Measurements from ENCODE around the gene SHCBP1L.
"Not testable (repeated sequence)": the region's sequence is repeated elsewhere in the genome, so short reads cannot be mapped to it uniquely, and the experiment has no call there.

DNA sequence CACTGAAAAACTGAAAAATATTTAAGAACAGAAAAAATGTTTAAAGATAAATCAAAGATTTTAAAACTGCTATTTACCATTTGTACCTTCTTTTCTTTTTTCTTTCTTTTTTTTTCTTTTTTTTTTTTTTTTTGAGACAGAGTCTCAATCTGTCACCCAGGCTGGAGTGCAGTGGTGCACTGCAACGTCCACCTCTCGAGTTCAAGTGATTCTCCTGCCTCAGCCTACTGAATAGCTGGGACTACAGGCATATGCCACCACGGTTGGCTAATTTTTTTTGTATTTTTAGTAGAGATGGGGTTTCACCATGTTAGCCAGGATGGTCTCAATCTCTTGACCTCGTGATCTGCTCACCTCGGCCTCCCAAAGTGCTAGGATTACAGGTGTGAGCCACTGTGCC lies 51.0 kb downstream of the SHCBP1L start:
- TF ChIP-seq, protein P1, sequence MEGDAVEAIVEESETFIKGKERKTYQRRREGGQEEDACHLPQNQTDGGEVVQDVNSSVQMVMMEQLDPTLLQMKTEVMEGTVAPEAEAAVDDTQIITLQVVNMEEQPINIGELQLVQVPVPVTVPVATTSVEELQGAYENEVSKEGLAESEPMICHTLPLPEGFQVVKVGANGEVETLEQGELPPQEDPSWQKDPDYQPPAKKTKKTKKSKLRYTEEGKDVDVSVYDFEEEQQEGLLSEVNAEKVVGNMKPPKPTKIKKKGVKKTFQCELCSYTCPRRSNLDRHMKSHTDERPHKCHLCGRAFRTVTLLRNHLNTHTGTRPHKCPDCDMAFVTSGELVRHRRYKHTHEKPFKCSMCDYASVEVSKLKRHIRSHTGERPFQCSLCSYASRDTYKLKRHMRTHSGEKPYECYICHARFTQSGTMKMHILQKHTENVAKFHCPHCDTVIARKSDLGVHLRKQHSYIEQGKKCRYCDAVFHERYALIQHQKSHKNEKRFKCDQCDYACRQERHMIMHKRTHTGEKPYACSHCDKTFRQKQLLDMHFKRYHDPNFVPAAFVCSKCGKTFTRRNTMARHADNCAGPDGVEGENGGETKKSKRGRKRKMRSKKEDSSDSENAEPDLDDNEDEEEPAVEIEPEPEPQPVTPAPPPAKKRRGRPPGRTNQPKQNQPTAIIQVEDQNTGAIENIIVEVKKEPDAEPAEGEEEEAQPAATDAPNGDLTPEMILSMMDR (IDR thresholded peaks at IDR 0.05), result not testable (repeated sequence)
- not testable (repeated sequence) for TF ChIP-seq POLR2A (IDR thresholded peaks at IDR 0.05)
